ENCODE measurements around the gene OR4D5.

OR4D5 gene

GRCh38 chr11:123939317-123939716 lies at the start of gene OR4D5:
TSS of gene OR4D5 (plus strand) at chr11:123939617. CDS start at chr11:123939617, 0 bp downstream.
- no peak for DNase-seq

DNA sequence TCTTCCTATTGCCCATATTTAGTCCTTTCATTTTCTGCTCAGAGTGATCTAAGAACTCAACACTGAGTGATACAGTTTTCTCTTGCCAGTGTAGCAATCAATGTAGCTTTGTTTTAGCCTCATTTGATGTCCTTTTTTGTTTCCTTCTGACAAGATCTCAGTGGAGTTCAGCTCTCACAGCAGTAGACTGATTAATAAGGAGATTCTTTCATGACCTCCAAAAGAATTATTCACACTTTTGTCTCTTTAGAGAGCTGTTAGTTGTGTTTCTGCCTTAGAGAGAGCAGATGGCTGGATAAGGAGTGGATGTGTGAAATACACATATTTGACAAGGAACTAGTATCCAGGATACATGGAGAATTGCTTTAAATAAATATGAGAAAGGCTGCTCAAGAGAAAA lies 47.4 kb upstream of the OR4D5 start:
- no peak for DNase-seq

- DNase-seq: no peak
Observed at GRCh38 chr11:123899792-123900191, 39.6 kb upstream of the OR4D5 start.

DNA sequence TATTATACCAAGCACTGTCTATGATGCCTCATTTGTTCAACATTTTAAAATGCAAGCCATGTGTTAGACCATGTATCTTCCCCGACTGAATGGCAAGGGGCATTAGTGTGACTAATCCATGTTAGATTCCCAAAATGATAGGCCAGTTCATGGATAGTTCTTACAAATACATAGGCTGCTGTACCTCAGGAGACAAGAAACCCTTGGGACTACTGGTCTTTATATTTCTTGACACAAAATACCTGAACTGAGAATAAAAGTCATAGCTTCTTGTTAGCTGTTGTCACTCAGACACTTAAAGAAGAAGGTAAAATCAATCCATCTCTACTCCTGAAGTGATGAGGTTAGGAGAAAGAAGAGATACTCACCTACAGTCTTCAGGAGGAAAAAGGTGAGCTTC lies 37.5 kb upstream of the OR4D5 start, which contains the start of gene OR8D4:
TSS of gene OR8D4 (plus strand) at position 301 of the 400 bp plus-strand sequence. CDS start 4,265 bp downstream, outside the sequence.
- DNase-seq: no peak

DNA sequence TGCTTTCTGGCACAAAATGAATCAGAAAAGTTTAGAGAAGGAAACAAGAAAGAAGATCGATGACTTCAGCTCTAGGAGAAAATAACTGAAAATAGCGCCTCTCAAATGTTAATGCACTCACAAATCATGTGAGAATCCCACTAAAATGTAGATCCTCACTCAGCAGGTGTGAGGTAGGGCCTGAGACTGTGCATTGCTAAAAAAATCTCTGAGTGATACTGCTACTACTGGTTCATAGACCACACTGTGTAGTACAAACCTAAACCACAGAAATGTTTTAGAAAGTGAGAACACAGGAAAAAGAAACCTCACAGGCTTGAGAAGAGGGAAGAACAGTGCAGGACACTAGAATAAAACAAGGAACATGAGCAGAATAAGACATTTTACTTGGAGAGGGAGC lies 35.5 kb upstream of the OR4D5 start:
- no peak for DNase-seq

DNA sequence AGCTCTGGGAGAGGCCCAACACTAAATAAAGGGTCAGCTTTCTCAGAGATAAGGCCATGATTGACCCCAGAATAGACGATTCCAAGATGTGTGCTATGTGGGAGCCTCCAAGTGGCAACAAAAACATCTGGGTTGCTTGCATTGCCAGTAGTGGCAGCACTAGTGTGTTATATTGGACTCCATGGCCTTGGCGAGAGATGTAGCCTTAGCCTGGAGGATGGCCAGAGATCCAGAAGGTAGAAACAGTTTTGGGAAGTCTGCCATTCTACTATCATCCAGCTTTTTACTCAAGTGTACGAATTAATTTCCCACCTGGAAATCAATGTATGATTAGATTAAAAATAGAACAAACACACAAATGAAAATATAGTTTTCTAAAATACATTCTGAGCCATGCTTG lies 34.5 kb upstream of the OR4D5 start:
- no peak for DNase-seq

DNA sequence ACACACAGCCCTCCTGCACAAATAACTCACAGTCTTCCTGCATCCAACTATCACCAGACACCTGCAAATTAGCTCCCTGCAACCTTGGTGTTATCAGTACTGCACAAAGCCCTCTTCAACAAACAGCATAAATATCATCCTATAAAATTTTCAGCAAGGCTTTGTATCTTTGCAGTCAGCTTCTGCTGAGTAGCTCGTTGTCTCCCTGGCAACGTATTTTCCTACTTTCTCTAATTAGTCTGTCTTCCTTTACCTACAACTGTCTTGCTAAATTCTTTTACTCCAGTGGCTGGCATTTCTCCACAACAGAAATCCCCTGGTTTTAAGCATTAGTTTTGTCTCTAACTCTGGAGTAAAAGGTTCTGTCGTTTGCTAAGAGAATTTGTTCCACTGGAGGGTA lies 33.6 kb upstream of the OR4D5 start:
- DNase-seq: no peak

DNA sequence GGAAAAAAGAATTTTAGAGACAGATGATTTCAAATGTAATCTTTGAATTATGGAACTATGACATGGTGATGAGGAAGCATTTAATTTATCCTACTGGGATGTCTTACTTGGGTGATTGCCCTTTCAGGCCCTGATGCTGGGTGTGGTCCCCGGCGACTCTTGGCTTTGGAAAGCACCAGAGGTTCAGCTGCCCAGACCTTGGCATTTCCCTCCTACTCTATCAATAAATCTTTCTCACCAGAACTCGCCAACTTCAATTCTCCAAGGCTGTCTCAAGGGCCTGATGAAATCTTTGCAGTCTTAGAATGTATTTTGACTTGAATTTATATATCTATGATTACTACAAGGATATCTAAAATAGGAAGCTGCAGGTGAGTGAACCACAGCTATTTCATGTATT lies 18.5 kb upstream of the OR4D5 start:
- no peak for DNase-seq

DNA sequence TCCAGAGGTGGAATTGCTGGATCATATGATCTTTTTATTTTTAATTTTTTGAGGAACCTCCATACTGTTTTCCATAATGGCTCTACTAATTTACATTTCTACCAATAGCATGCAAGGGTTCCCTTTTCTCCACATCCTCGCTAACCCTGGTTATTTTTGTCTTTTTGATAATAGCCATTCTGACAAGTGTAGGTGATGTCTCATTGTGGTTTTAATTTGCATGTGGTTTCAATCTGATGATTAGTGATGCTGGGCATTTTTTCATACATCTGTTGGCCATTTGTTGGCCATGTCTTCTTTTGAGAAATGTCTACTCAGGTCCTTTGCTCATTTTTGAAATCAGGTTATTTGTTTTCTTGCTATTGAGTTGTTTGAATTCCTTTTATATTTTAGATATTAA lies 15.4 kb upstream of the OR4D5 start:
- no peak for DNase-seq

- no peak for DNase-seq
Observed at GRCh38 chr11:123942413-123942812, 3.0 kb downstream of the OR4D5 start.

GRCh38 chr11:123943738-123944137 lies 4.3 kb downstream of the OR4D5 start, which contains the start of gene OR6T1:
TSS of gene OR6T1 (minus strand) at chr11:123943838. CDS start at chr11:123943838, 0 bp downstream.
- DNase-seq: no peak

DNA sequence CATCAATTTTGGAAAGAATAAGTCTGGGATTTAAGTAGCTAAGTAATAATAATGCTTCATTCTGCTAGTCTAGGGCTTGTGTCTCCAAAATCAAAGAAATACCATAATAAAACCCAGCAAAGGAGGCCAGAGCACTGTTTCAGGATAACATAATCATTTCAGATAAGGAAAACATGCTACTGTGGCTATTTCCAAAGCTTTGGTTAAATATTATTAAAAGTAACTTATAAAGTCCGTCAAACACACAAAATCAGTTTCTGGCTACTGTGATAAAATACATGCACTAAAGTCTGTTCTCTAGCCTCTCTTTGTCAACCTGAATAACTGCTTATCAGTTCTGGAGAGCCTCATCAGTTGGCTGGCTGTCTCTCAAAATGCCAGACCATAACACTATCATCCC lies 5.7 kb downstream of the OR4D5 start:
- DNase-seq: no peak

GRCh38 chr11:123956752-123957151 lies 17.3 kb downstream of the OR4D5 start:
- no peak for DNase-seq

DNA sequence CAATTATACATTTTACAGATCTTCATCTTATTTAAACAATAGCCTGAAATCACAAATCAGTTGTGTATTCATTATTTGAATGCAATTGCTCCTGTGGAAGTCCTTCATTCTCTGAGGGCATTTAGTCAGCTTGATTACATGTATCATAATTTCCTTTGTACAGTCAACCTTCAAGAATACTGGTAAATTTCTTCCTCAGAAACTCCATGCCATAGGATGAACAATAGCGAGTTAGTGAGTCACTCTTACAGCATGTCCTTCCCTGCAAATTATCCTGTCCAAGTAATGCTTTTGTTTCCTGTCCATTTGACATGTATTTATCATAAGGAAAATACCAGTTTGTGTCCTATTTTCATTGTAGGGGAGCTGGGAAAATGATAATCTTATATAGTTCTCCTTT lies 34.4 kb downstream of the OR4D5 start:
- DNase-seq: no peak

GRCh38 chr11:123976770-123977560 lies 37.5 kb downstream of the OR4D5 start:
- no peak for DNase-seq

- DNase-seq: no peak
Observed at GRCh38 chr11:123977731-123978347, 38.4 kb downstream of the OR4D5 start, which contains the start of gene OR10S1. TSS of gene OR10S1 (minus strand) at chr11:123977781. CDS start at chr11:123977664, 117 bp downstream.

DNA sequence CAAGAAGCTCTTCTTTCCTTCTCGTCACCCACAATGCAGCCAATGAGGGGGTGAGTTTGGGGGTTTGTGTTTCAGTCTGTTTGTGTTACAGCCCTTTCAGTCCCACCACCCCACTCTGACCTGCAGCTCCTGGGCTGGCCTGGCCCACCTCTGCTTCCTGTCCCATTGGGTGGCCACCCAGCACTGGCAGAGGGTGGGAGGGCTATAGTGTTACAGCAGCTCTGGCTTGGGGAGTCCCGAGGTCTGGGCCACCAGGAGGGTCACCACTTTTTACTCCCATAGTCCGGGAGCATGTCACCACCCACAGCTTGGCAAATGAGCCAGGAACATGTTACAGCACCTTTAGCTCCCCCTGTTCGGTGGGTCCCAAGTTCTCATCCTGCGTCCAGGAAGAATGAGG lies 39.9 kb downstream of the OR4D5 start:
- DNase-seq: no peak
